Endometrial microvascular endothelial cells (primary cell): Measurements from ENCODE around the gene PCDH11X. TPM values are rescaled to one million over a fixed set of nuclear protein-coding genes. Genes with fewer than 3 reads are reported as not detected.
"Not testable (repeated sequence)": the region's sequence is repeated elsewhere in the genome, so short reads cannot be mapped to it uniquely, and the experiment has no call there.

ENCODE experiments used
- in situ Hi-C: cut with HindIII; loops from 2 replicates; pipeline ENCODE4 v1.10.0; 2017; ENCODE audit warnings: low sequenced_read_pairs, low pct_unique_long_range_greater_than_20kb; ENCODE audit errors: inconsistent ontology term
- total RNA-seq: library from RNA; depleted of rRNA; stranded (reverse); fragments of >200 nt; gene quantifications from one replicate; pipeline ENCODE4 v1.2.3, GENCODE V29; 2015; ENCODE audit errors: inconsistent ontology term

Gene PCDH11X
- not detected for total RNA-seq

DNA sequence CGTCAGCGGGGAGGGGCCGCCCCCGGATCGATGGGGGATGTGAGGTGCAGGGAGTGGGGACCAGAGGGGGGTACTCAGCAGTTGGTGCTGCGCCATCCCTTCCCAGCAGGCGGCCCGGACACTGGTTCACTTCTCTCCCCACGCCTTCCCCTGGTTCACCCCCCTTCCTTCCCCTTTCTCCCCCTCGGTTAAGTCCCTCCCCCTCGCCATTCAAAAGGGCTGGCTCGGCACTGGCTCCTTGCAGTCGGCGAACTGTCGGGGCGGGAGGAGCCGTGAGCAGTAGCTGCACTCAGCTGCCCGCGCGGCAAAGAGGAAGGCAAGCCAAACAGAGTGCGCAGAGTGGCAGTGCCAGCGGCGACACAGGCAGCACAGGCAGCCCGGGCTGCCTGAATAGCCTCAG, at the start of gene PCDH11X:
Gene PCDH11X, plus strand, starts transcription at position 241 of the 400 bp plus-strand sequence. CDS start 56,130 bp downstream, outside the sequence.
- in situ Hi-C loops = not testable (repeated sequence)

DNA sequence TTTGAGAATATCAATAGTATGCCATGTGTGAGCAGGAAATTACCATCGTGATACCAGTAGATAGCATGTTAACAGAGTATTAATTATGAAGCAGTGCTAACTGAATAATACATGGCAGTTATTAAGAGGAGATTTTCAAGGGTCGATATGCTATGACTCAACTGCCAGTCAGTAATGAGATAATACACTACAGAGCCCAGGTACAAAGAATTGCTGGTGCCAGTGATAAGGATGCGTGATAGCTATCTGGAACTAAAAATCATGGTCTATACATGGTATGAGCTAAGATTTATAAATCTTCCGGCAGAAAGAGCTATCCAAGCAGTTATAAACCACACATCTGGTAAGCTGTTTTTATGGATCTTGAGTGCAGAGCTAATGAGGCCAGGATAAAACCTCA, 31.7 kb upstream of the PCDH11X start:
- in situ Hi-C loops = not testable (repeated sequence)

GRCh38 chrX:91753022-91753421, 26.2 kb upstream of the PCDH11X start:
- in situ Hi-C loops = not testable (repeated sequence)

DNA sequence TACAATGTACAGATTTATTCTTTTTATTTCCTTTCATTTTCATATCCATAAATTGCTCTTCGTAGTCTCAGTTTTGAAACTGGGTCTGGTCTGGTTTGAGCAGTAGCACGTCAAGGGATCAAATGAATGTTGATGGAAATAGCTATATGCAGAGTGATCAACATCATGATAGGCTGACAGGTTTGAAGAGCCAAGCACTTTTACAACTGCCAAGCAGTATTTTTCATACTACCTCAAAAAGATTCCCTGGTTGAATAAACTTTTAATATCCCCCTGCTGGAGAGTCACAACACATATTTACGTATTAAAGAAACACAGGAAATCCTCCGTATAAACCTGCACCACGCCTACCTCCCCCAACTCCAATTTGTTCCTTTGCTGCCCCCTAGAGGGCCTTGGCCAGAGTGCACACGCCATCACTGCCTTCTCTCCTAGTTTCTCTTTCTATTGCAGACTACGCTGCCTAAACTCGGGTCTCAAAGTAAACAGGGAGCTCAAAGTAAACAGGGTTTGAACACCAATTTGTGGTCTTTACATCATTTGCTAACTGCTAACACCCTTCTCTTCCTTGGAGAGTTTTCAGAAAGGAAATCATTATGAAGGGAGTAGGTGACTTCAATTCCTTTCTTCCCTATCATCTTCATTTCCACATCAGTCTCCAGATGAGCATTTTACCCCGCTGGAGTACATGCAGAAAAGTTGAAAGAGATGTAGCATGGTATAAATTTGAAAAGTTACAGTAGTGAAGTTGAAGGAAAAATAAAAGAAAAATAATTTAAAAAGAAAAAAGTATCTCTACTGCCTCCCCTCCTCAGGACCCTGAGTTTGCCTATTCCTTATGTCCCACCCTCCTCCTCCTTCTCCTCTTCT, 8.3 kb upstream of the PCDH11X start:
- in situ Hi-C loops = not testable (repeated sequence)

GRCh38 chrX:91773943-91774342, 5.2 kb upstream of the PCDH11X start:
- in situ Hi-C loops = not testable (repeated sequence)

- in situ Hi-C loops = not testable (repeated sequence)
These were observed 833 bp downstream of the PCDH11X start for GRCh38 chrX:91780008-91780407.

DNA sequence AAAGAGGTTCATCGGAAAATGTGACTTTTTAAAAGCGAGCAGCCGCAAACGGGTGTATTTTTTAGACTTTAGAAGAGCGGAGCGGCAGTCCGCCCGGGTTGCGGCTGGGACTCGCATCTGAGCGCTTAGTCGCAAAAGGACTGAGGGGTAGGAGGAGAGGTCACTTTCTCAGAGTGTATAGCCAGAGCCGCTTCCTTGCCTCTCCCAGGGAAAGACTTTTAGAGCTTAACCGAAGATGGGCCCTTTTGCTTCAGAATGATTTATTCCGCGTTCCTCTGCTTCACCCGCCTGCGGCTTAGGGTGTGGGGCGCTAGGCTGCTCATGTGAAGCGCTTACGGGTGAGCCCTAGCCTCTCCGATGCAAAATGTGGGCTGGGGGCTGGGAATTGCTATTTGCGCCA, 1.5 kb downstream of the PCDH11X start:
- in situ Hi-C loops = not testable (repeated sequence)

DNA sequence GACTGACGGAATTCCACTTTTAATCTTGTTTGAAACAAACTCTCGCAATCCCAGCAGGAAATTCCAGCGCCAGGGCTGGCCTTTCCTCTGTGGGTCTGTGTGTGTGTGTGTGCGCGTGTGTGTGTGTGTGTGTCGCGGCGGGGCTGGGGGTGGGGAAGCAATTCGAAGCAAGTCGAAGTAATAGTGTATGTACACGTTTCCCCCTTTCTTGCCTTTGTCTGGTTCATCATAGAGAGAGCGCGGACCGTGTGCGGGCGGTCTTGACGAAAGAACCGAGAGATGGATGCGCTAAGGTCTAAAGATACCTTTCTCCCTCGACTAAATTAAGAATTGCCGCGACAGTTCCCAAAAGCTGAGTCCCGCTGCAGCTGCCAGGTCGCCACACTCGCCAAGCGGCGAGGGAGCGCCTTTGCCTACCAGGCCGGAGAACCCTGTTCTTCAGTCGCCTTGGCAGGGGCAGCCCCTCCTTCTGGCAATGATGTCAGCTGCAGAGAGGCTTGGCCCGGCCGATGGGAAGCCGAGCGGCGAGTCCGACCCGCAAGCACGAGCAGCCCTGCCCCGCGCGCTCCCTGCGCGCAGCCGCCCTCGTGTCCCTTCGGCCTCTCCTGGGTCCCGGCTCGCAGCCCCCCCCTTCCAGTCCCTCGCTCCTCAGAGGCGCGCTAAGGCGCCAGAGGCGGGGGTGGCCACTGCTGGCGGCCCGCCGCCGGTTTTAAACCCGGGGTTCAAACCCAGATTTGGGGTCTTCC, 2.6 kb downstream of the PCDH11X start:
- in situ Hi-C loops = not testable (repeated sequence)

DNA sequence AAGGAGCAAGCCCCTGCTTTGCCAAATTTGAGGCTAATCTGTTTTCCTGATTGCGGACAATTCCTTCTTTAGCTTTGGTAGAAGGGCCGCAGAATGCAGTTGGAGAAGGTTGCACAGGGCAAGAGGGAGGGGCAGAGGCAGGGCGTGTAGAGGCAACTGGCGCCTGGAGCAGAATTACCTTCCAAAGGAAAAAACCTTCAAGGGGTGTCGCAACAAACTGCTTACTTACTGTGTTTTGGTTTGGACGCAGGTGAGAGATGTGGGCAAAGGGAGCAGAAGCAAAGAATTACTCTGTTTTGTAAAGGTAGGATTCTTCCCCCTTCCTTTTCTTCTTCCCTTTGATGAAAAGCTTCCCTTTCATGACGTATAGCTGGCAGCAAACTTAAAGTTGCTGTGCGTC, 3.6 kb downstream of the PCDH11X start:
- in situ Hi-C loops = not testable (repeated sequence)

GRCh38 chrX:91817537-91817936, 38.4 kb downstream of the PCDH11X start:
- in situ Hi-C loops = not testable (repeated sequence)

- in situ Hi-C loops = not testable (repeated sequence)
These were observed 46.1 kb downstream of the PCDH11X start for GRCh38 chrX:91825321-91825720.
